Neuronal stem cell (in vitro differentiated cells): ENCODE results near the gene GPR143.
A peak's percentile ranks its signal among the peaks of the same experiment; 100 is the strongest.

ENCODE experiments used
- DNase-seq: peaks from one replicate; pipeline ENCODE4 v3.0.0-alpha.2; 2013; ENCODE audit warnings: low spot score
- H2AFZ ChIP-seq: one replicate; pipeline ENCODE4 v1.6.1; 2013; ENCODE audit warnings: mild to moderate bottlenecking, low read length, inconsistent platforms
- H2AK5ac ChIP-seq: 2 replicates; pipeline ENCODE4 v1.6.1; 2013; ENCODE audit warnings: low read depth, mild to moderate bottlenecking, inconsistent platforms, low read length, moderate library complexity, mixed read lengths
- H2BK120ac ChIP-seq: 2 replicates; pipeline ENCODE4 v1.6.1; 2013; ENCODE audit warnings: low read depth, mild to moderate bottlenecking, inconsistent platforms, low read length, moderate library complexity, mixed read lengths
- H2BK12ac ChIP-seq: one replicate; pipeline ENCODE4 v1.6.1; 2013; ENCODE audit warnings: low read length, inconsistent platforms
- H2BK15ac ChIP-seq: 2 replicates; pipeline ENCODE4 v1.6.1; 2013; ENCODE audit warnings: mild to moderate bottlenecking, low read length, inconsistent platforms, mixed read lengths
- H2BK5ac ChIP-seq: one replicate; pipeline ENCODE4 v1.6.1; 2013; ENCODE audit warnings: inconsistent platforms, mild to moderate bottlenecking, low read length, moderate library complexity
- H3K14ac ChIP-seq: one replicate; pipeline ENCODE4 v1.6.1; 2013; ENCODE audit warnings: low read length, inconsistent platforms
- H3K18ac ChIP-seq: 2 replicates; pipeline ENCODE4 v1.6.1; 2013; ENCODE audit warnings: low read length, inconsistent platforms
- H3K23ac ChIP-seq: 2 replicates; pipeline ENCODE4 v1.6.1; 2013; ENCODE audit warnings: low read depth, mild to moderate bottlenecking, mixed read lengths, low read length, inconsistent platforms; ENCODE audit not compliant: poor library complexity
- H3K27ac ChIP-seq: replicated peaks from 3 replicates; pipeline ENCODE4 v1.5.1; 2013; ENCODE audit warnings: low read length, inconsistent platforms
- H3K27me3 ChIP-seq, 3 experiments: 2 replicates each; pipeline ENCODE4 v1.6.1; 2013; ENCODE audit warnings: low read length in 3 of 3, mild to moderate bottlenecking in 2 of 3, inconsistent platforms in 1 of 3, low read depth in 1 of 3, mixed read lengths in 1 of 3, moderate library complexity in 1 of 3; ENCODE audit not compliant: control insufficient read depth in 3 of 3, insufficient read depth in 3 of 3
- H3K36me3 ChIP-seq, 2 donors: replicated peaks in 1 of 2; 2 replicates each; pipeline ENCODE4 v1.6.1; 2013; ENCODE audit warnings: low read length in 2 of 2; ENCODE audit not compliant: control insufficient read depth in 2 of 2, insufficient read depth in 2 of 2
- H3K4ac ChIP-seq: 2 replicates; pipeline ENCODE4 v1.6.1; 2013; ENCODE audit warnings: inconsistent platforms, mild to moderate bottlenecking, low read length, moderate library complexity
- H3K4me1 ChIP-seq, 2 donors: 1 replicate in 1 of 2; 2 replicates in 1 of 2; pipeline ENCODE4 v1.6.1; 2013; ENCODE audit warnings: low read length in 2 of 2, low read depth in 1 of 2; ENCODE audit not compliant: control insufficient read depth in 2 of 2, insufficient read depth in 1 of 2
- H3K4me2 ChIP-seq: one replicate; pipeline ENCODE4 v1.6.1; 2013; ENCODE audit warnings: mild to moderate bottlenecking, low read length, inconsistent platforms; ENCODE audit not compliant: insufficient read depth, poor library complexity, severe bottlenecking
- H3K4me3 ChIP-seq, 2 donors: 2 replicates each; pipeline ENCODE4 v1.5.1; 2013; ENCODE audit warnings: low read length in 2 of 2, mild to moderate bottlenecking in 2 of 2, inconsistent platforms in 1 of 2, moderate library complexity in 1 of 2
- H3K79me1 ChIP-seq: one replicate; pipeline ENCODE4 v1.6.1; 2013; ENCODE audit warnings: low read depth, mild to moderate bottlenecking, inconsistent platforms, low read length, moderate library complexity
- H3K9ac ChIP-seq: one replicate; pipeline ENCODE4 v1.6.1; 2013; ENCODE audit warnings: mild to moderate bottlenecking, low read depth, low read length, inconsistent platforms; ENCODE audit not compliant: poor library complexity
- H3K9me3 ChIP-seq, 2 donors: replicated peaks in 1 of 2; 2 replicates each; pipeline versions ENCODE3 to v1.6.1; 2013; ENCODE audit warnings: low read length in 2 of 2, mild to moderate bottlenecking in 2 of 2, inconsistent platforms in 1 of 2, low read depth in 1 of 2, mixed read lengths in 1 of 2, moderate library complexity in 1 of 2; ENCODE audit not compliant: control insufficient read depth in 2 of 2, insufficient read depth in 1 of 2
- H4K8ac ChIP-seq: one replicate; pipeline ENCODE4 v1.6.1; 2013; ENCODE audit warnings: low read depth, mild to moderate bottlenecking, inconsistent platforms, low read length, moderate library complexity
- H4K91ac ChIP-seq: one replicate; pipeline ENCODE4 v1.6.1; 2013; ENCODE audit warnings: low read length, low read depth, mild to moderate bottlenecking, inconsistent platforms; ENCODE audit not compliant: poor library complexity
- WGBS, 2 donors: extraction: QIAGEN DNeasy Blood & Tissue Kit; methylation state at CpG; one replicate each; pipeline ENCODE4 v1.1.7; 2013; ENCODE audit warnings: missing lambda C conversion rate in 2 of 2, mixed read lengths in 1 of 2; ENCODE audit not compliant: insufficient read length in 2 of 2, insufficient replicate concordance in 1 of 2; ENCODE audit errors: extremely low coverage in 2 of 2; 5-methylcytosine and 5-hydroxymethylcytosine counted together

GPR143 gene

GRCh38 chrX:9710332-9710731, 55.3 kb downstream of the GPR143 start:
- no peak overlapping the region for H3K14ac ChIP-seq
- H3K4me2 ChIP-seq = no peak overlapping the region
- H2BK12ac ChIP-seq = no peak overlapping the region
- H3K4me3 ChIP-seq = no peak overlapping the region
- H4K8ac ChIP-seq = no peak overlapping the region
- H3K23ac ChIP-seq = no peak overlapping the region
- no CpG with 5 or more reads among the region's 8 CpGs for WGBS, 2 donors
- DNase-seq = no peak
- H3K27me3 ChIP-seq = no peaks in the 10 kb centered on the region
- peaks cover 37 to 74% of the 10 kb centered on the region in 2 donors for H3K36me3 ChIP-seq
- H2AK5ac ChIP-seq = no peak overlapping the region
- no peak overlapping the region for H2AFZ ChIP-seq
- no peak overlapping the region for H3K9ac ChIP-seq
- peaks cover 0 to 4% of the 10 kb centered on the region in 2 donors for H3K9me3 ChIP-seq
- H2BK5ac ChIP-seq = no peak overlapping the region
- no peak overlapping the region for H4K91ac ChIP-seq
- no peaks in the 10 kb centered on the region for H3K4me1 ChIP-seq
- no peak overlapping the region for H3K18ac ChIP-seq
- H3K27ac ChIP-seq = no peak overlapping the region
- no peak overlapping the region for H3K4ac ChIP-seq
- H2BK120ac ChIP-seq = no peak overlapping the region
- H2BK15ac ChIP-seq = no peak overlapping the region
- H3K79me1 ChIP-seq = peaks cover 2% of the 10 kb centered on the region

- DNase-seq = peak; percentile 53
Observed at GRCh38 chrX:9708923-9709553, 56.6 kb downstream of the GPR143 start.

GRCh38 chrX:9708086-9708485, 57.6 kb downstream of the GPR143 start:
- no peak overlapping the region for H2BK15ac ChIP-seq
- H3K9me3 ChIP-seq = peaks cover 4% of the 10 kb centered on the region in 2 donors
- WGBS, 2 donors = no CpG with 5 or more reads among the region's 10 CpGs
- H3K36me3 ChIP-seq = peaks cover 32 to 58% of the 10 kb centered on the region in 2 donors
- no peak overlapping the region for H3K18ac ChIP-seq
- no peak overlapping the region for H3K14ac ChIP-seq
- H3K4me2 ChIP-seq = no peak overlapping the region
- H3K9ac ChIP-seq = no peak overlapping the region
- H3K27ac ChIP-seq = no peak overlapping the region
- no peak overlapping the region for H2BK12ac ChIP-seq
- H3K4ac ChIP-seq = no peak overlapping the region
- H3K27me3 ChIP-seq = no peaks in the 10 kb centered on the region
- no peaks in the 10 kb centered on the region for H3K4me1 ChIP-seq
- no peak overlapping the region for H2BK5ac ChIP-seq
- H4K8ac ChIP-seq = no peak overlapping the region
- H3K79me1 ChIP-seq = peaks cover 2% of the 10 kb centered on the region
- no peak overlapping the region for H2AFZ ChIP-seq
- no peak overlapping the region for H4K91ac ChIP-seq
- DNase-seq = no peak
- H3K4me3 ChIP-seq = no peak overlapping the region
- no peak overlapping the region for H3K23ac ChIP-seq
- H2BK120ac ChIP-seq = no peak overlapping the region
- H2AK5ac ChIP-seq = no peak overlapping the region

More at GRCh38 chrX:9708923-9709553, 56.6 kb downstream of the GPR143 start:
- Histone ChIP-seq H3K36me3 (peaks cover 31 to 68% of the 10 kb centered on the region in 2 donors), H2BK5ac (no peak overlapping the region), H3K27ac (no peak overlapping the region), H2BK15ac (no peak overlapping the region), H4K91ac (no peak overlapping the region), H3K4me3 (no peak overlapping the region), H3K4ac (no peak overlapping the region), H4K8ac (no peak overlapping the region), H3K14ac (no peak overlapping the region), H2BK12ac (no peak overlapping the region), H2AK5ac (no peak overlapping the region), H2BK120ac (no peak overlapping the region), H3K27me3 (no peaks in the 10 kb centered on the region), H3K4me1 (no peaks in the 10 kb centered on the region), H3K79me1 (peaks cover 2% of the 10 kb centered on the region), H3K9ac (no peak overlapping the region), H3K23ac (no peak overlapping the region), H2AFZ (no peak overlapping the region), H3K4me2 (no peak overlapping the region), H3K18ac (no peak overlapping the region), H3K9me3 (peaks cover 4% of the 10 kb centered on the region in 2 donors)
- WGBS, 2 donors = no CpG with 5 or more reads among the region's 17 CpGs

- H3K9me3 ChIP-seq = peaks cover 4% of the 10 kb centered on the region in 2 donors
- no peak overlapping the region for H4K8ac ChIP-seq
- H3K27ac ChIP-seq = no peak overlapping the region
- no CpG with 5 or more reads among the region's 13 CpGs for WGBS, 2 donors
- H3K4me2 ChIP-seq = no peak overlapping the region
- no peak for DNase-seq
- no peak overlapping the region for H3K4me3 ChIP-seq
- H3K4me1 ChIP-seq = no peaks in the 10 kb centered on the region
- no peak overlapping the region for H3K14ac ChIP-seq
- H2AK5ac ChIP-seq = no peak overlapping the region
- H2BK15ac ChIP-seq = no peak overlapping the region
- no peak overlapping the region for H2BK120ac ChIP-seq
- no peak overlapping the region for H2AFZ ChIP-seq
- H3K4ac ChIP-seq = no peak overlapping the region
- H3K79me1 ChIP-seq = peaks cover 2% of the 10 kb centered on the region
- no peak overlapping the region for H4K91ac ChIP-seq
- H3K36me3 ChIP-seq = peaks cover 28 to 52% of the 10 kb centered on the region in 2 donors
- H3K27me3 ChIP-seq = no peaks in the 10 kb centered on the region
- no peak overlapping the region for H2BK5ac ChIP-seq
- no peak overlapping the region for H3K18ac ChIP-seq
- H2BK12ac ChIP-seq = no peak overlapping the region
- no peak overlapping the region for H3K9ac ChIP-seq
- no peak overlapping the region for H3K23ac ChIP-seq
Observed at GRCh38 chrX:9707306-9708033, 58.2 kb downstream of the GPR143 start.
